Fibroblast of pulmonary artery (primary cell): ENCODE data around the gene TMA16.

ENCODE experiments used
- DNase-seq: peaks from one replicate; pipeline ENCODE4 v3.0.0-alpha.2; 2010; ENCODE audit warnings: low read depth
- H3K4me3 ChIP-seq: replicated peaks from 2 replicates; pipeline ENCODE4 v1.5.1; 2011; ENCODE audit warnings: low read depth, mild to moderate bottlenecking, control low read depth, low read length, moderate library complexity
- CTCF ChIP-seq: IDR thresholded peaks from 2 replicates; pipeline ENCODE4 v1.5.1; 2011; ENCODE audit warnings: mild to moderate bottlenecking, control low read depth, low read length, inconsistent platforms; ENCODE audit errors: missing control alignments

The TMA16 gene

GRCh38 chr4:163568843-163569242 lies 74.4 kb downstream of the TMA16 start:
- TF ChIP-seq CTCF: no peak
- no peak overlapping the region for H3K4me3 ChIP-seq
- no peak for DNase-seq
